GM08714 (cell line): ENCODE data around the gene PRR23C.
"Not testable (repeated sequence)": the region's sequence is repeated elsewhere in the genome, so short reads cannot be mapped to it uniquely, and the experiment has no call there.

ENCODE experiments used
- H3K4me3 ChIP-seq: fragments of 200-500 bp; sonication (Bioruptor generic); 2 replicates; pipeline ENCODE4 v1.5.1; 2014; ENCODE audit warnings: mild to moderate bottlenecking, low read length, inconsistent platforms
- ZNF274 ChIP-seq: IDR thresholded peaks from 2 replicates; pipeline ENCODE4 v1.6.1; 2012; ENCODE audit warnings: mild to moderate bottlenecking, low read depth, low read length

Gene PRR23C

GRCh38 chr3:139044366-139045210, at the start of gene PRR23C:
PRR23C (minus strand) TSS chr3:139044892; CDS start chr3:139044620, 272 bp downstream.
- H3K4me3 ChIP-seq, result no peak within 1 kb of the TSS
- no peak for TF ChIP-seq ZNF274

DNA sequence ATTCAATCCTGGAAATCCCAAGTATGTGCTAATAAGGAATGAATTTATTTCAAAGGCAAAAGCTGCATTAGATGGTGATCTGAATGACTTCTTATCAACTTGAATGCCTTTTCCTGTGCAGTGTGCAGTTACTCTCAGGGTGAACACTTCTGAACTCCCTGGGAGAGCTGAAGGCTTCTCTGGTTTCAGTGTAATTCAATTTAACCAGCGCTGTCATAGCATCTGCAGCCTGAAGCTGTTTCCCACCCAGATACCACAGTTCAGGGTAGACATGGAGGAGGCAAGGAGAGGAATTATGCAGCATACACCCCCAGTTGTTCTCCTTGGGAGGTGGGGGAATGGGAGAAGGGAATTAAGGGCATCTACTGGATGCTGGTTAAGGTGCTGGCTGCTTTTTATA, 49.1 kb upstream of the PRR23C start:
- TF ChIP-seq ZNF274, result no peak
- H3K4me3 ChIP-seq, result no peak overlapping the region

DNA sequence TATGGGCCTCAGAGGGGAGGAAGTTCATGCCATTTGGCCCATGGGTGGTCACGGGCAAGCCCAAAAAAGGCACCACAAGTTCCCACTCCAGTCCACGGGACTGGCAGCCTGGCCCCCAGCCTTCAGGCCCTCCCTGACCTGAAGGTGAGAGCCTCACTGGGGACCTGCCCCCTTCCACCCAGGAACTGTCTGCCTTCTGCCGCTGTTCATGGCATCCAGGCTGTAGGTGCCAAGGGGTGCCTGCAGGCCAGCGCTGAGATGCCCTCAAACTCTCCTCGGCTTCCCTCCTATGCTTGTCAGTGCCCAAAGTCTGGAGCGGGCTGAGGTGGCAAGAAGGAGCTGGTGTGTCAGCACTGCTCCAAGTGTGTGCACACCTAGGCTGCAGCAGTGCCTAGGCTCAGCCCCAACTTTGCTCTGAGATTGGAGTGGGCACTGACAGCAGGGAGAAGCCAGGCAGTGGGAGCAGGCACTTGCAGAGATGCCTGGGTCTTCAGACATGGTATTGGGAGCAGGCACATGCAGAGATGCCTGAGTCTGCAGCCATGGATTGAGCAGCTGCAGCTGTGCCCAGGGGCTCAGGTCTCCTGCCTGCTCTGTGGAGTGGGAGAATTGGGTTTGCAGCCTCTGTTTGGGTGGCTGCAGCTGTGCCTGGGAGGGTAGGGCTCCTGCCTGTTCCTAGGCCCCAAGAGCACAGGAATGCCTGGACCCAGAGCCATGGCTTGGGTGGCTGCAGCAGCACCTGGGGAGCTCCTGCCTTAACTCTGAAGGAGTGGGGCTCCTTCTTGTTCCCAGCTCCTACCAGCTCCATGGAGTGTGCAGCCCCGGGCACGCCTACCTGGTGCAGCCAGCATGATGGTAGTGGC, 44.0 kb upstream of the PRR23C start:
- no peak for TF ChIP-seq ZNF274
- H3K4me3 ChIP-seq, result no peak overlapping the region

GRCh38 chr3:139087621-139088020, 42.9 kb upstream of the PRR23C start:
- no peak for TF ChIP-seq ZNF274
- H3K4me3 ChIP-seq, result no peak overlapping the region

DNA sequence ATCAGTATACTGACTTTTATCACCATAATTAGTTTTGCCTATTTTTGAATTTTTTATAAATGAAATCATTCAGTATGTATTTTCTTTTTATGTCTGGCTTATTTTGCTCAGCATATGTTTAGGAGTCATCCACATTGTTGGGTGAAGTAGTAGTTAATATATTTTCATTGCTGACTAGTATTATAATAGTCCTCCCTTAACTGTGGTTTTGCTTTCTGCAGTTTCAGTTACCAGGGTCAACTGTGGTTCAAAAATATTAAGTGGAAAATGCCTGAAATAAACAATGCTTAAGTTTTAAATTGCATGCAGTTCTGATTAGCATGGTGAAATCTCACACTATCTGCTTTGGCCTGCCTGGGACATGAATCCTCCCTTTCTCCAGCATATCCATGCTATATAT, 39.5 kb upstream of the PRR23C start:
- no peak for TF ChIP-seq ZNF274
- H3K4me3 ChIP-seq, result no peak overlapping the region

DNA sequence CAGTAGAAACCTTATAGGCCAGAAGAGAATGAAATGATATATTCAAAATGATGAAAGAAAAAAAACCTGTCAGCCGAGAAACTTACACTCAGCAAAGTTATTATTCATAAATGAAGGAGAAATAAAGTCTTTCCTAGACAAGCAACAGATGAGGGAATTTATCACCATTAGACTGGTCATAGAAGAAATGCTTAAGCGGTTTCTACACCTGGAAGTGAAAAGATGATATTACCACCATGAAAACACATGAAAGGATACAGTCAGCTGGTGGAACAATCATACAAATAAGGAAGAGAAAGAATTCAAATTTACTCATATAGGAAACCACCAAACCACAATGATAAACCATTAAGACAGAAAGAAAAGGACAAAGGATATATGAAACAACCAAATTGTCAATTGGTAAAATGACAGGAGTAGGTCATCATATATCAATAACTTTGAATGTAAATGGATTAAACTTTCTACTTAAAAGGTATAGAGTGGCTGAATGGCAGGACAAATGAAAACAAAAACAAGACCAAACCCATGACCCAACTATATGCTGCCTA, 29.9 kb upstream of the PRR23C start:
- no peak overlapping the region for H3K4me3 ChIP-seq
- TF ChIP-seq ZNF274, result no peak

- no peak for TF ChIP-seq ZNF274
- H3K4me3 ChIP-seq, result no peak overlapping the region
Measured at GRCh38 chr3:139062918-139063317, 18.2 kb upstream of the PRR23C start.

DNA sequence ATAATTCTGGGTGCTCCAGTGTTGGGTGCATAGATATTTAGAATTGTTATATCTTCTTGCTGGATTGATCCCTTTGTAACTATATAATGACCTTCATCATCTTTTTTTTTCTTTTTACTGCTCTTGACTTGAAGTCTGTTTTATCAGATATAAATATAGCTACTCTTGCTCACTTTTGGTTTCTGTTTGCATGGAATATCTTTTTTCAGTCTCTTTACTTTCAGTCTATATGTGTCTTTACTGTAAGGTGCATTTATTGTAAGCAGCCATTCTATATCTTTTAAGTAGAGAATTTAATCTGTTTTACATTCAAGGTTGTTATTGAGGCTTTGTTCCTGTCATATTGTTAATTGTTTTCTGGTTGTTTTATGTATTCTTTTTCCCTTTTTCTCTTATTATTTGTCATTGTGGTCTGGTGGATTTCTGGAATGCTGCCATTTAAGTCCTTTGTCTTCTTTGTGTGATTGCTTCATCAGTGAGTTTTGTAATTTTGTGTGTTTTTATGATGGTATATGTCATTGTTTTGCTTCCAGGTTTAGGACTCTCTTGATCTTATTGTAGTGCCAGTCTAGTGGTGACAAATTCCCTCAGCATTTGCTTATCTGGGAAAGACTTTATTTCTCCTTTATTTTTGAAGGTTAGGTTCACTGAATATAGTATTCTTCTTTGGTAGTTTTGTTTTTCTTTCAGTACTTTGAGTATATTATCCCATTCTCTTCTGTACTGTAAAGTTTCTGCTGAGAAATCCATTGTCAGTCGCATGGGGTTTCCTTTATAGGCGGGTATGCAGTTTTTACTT, 8.3 kb upstream of the PRR23C start:
- TF ChIP-seq ZNF274, result no peak
- H3K4me3 ChIP-seq, result no peak overlapping the region

- no peak overlapping the region for H3K4me3 ChIP-seq
- no peak for TF ChIP-seq ZNF274
Measured at GRCh38 chr3:139043554-139044365, 932 bp downstream of the PRR23C start.

GRCh38 chr3:139037478-139037877, 7.2 kb downstream of the PRR23C start:
- no peak overlapping the region for H3K4me3 ChIP-seq
- TF ChIP-seq ZNF274, result no peak

DNA sequence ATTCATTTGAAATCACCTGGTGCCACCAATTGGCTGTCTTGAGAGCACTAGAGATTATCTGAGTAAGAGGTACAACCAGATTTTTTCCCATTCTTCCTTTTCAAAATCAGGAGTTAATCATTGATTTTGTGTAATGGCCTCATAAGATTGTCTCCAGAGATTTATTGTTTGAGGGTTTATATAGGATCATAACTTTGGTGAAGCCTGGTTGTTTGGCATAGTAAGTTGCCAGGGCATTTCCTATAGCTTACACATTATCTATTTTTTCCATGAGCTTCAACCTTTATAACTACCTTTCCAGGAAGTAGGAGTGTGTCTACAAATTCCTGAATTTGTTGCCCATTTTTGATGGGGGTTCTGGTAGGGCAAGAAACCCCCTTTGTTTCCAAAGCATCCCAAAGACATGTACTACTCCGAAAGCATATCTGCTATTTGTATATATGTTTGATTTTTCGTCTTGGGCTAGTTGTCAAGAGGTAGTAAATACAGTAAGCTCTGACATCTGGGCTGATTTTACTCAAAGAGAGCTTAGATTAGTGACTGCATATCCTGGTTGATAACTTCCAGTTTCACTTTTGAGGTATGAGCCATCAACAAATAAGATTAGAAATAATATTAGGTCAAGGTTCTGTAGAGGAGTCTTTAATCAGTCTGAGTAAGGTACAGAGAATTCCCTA, 12.2 kb downstream of the PRR23C start:
- H3K4me3 ChIP-seq, result no peak overlapping the region
- no peak for TF ChIP-seq ZNF274

- not testable (repeated sequence) for H3K4me3 ChIP-seq
Measured at GRCh38 chr3:139030576-139030975, 14.1 kb downstream of the PRR23C start.

- H3K4me3 ChIP-seq, result no peak overlapping the region
- no peak for TF ChIP-seq ZNF274
Measured at GRCh38 chr3:139024968-139025367, 19.7 kb downstream of the PRR23C start.
